Activated naive CD4-positive, alpha-beta T cell treated with anti-CD3 and anti-CD28 coated beads, Interleukin-2, amount 50 U/mL, for 72 hours (primary cell): ENCODE measurements around the gene NPL. TPM values are rescaled to one million over a fixed set of nuclear protein-coding genes. Genes with fewer than 3 reads are reported as not detected.
A peak's percentile ranks its signal among the peaks of the same experiment; 100 is the strongest.

Experiments
- ATAC-seq, 2 donors: fragments of 150-1000 bp; cut with Tn5 transposase; 2 replicates each; pipeline ENCODE4 v1.10.0; 2021; ENCODE audit warnings: mild to moderate bottlenecking in 2 of 2, moderate library complexity in 2 of 2
- DNase-seq, 2 donors: peaks; one replicate each; pipeline ENCODE4 v3.0.0; 2021 to 2022; ENCODE audit warnings: low spot score in 2 of 2
- H3K27ac Mint-ChIP-seq, 2 donors: one replicate each; pipeline ENCODE4 v1.8.0; 2022; ENCODE audit warnings: mild to moderate bottlenecking in 2 of 2, mixed read lengths in 2 of 2
- H3K36me3 Mint-ChIP-seq, 2 donors: one replicate each; pipeline ENCODE4 v1.8.0; 2022; ENCODE audit warnings: mixed read lengths in 2 of 2
- H3K9me3 Mint-ChIP-seq, 2 donors: one replicate each; pipeline ENCODE4 v1.8.0; 2022; ENCODE audit warnings: mixed read lengths in 2 of 2
- total RNA-seq, 2 donors: library from RNA; stranded (reverse); gene quantifications; one replicate each; pipeline ENCODE4 v1.2.3, GENCODE V29; 2022

The NPL gene
- total RNA-seq, 2 donors from 2014 or later, result 1.2 to 3.4 TPM

DNA sequence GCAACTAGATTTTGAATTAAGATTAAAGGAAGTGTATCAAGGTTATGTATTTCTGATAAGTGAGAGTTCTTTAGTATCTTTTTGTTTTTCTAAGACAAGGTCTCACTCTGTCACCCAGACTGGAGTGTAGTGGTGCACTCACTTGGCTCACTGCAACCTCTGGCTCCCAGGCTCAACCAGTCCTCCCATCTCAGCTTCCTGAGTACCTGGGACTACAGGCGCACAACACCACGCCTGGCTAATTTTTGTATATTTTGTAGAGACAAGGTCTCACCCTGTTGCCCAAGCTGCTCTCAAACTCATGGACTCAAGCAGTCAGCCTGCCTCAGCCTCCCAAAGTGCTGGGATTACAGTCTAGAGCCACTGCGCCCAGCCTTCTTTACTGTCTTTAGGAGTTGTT is 83.3 kb downstream of the NPL start:
- no peak for DNase-seq
- ATAC-seq, result no peak
- no peaks in the 10 kb centered on the region for H3K9me3 Mint-ChIP-seq
- H3K36me3 Mint-ChIP-seq, result peaks cover 31 to 73% of the 10 kb centered on the region in 2 donors
- H3K27ac Mint-ChIP-seq, result peak overlapping the region; percentile 7 to 81

DNA sequence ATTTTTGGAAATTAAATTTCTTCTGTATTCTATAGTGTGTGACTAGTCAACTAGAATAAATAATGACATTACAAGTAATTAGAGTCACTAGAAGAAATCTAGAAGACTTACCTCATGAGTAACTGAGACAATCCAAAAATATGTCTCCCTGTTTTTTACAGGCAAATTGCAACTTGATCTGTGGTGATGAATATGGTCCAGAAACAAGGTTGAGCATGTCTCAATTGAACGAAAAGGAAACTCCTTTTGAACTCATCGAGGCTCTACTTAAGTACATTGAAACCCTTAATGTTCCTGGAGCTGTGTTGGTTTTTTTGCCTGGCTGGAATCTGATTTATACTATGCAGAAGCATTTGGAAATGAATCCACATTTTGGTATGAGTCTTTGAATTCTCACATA is 86.3 kb downstream of the NPL start:
- H3K9me3 Mint-ChIP-seq, result no peaks in the 10 kb centered on the region
- ATAC-seq (no peak), DNase-seq (no peak)
- peaks cover 42 to 85% of the 10 kb centered on the region in 2 donors for H3K36me3 Mint-ChIP-seq
- peak overlapping the region in 1 of 2 donors; percentile 71 for H3K27ac Mint-ChIP-seq

DNA sequence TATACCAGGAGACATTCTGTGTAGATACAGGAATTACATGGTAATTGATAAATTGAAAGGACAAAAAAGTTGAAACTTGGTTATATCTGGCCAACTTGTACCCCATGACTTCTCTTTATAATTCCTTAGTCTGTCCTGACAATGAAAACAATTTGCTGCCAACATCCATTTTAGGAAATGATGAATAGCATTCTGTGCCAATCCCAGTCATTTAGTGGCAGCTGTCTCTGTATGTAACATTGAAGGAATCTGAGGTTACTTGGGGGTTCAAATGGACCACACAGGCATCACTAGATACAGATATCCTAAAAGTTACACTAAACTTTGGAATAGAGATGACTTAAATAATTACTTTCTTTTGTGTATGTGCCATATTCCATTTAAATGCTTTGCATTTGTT is 87.8 kb downstream of the NPL start:
- DNase-seq (no peak), ATAC-seq (no peak)
- peak overlapping the region in 1 of 2 donors; percentile 5 for H3K27ac Mint-ChIP-seq
- H3K36me3 Mint-ChIP-seq, result peaks cover 52 to 93% of the 10 kb centered on the region in 2 donors
- no peaks in the 10 kb centered on the region for H3K9me3 Mint-ChIP-seq

DNA sequence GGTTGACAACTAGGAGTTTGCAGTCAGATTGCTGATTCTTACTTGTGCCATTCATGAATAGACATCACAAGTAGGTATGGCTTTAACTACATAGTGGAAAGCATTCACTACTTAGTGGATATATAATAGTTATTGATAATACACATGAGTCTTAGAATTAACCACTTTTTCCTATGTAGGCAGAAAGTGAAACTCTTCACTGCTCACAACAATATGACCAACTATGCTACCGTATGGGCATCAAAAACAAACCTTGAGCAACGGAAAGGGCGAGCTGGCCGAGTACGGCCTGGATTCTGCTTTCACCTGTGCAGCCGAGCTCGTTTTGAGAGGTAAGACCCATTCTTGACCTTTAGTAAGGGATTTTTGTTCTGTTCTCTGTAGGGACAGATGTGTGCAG is 88.3 kb downstream of the NPL start:
- ATAC-seq (peak; percentile 72 to 83), DNase-seq (peak in 1 of 2 donors; percentile 38)
- no peaks in the 10 kb centered on the region for H3K9me3 Mint-ChIP-seq
- peaks cover 54 to 98% of the 10 kb centered on the region in 2 donors for H3K36me3 Mint-ChIP-seq
- H3K27ac Mint-ChIP-seq, result peak overlapping the region; percentile 66 to 89

Other genes with a start within 250 kb of the NPL start
- 1 to 10 TPM; 3.6 to 5.2 TPM for gene RNASEL, start 200.5 kb upstream of the NPL start, total RNA-seq
- gene RGS16, start 185.4 kb upstream of the NPL start, total RNA-seq, result 10 to 100 TPM; 36.0 to 64.5 TPM
- gene RGS8, start 105.2 kb upstream of the NPL start, total RNA-seq, result not detected
- gene DHX9, start 49.6 kb downstream of the NPL start, total RNA-seq, result 100 to 1,000 TPM; 162 to 212 TPM
- gene SHCBP1L, start 163.4 kb downstream of the NPL start, total RNA-seq, result not detected
- not detected for gene LAMC1, start 233.6 kb downstream of the NPL start, total RNA-seq